Right atrium auricular region (tissue), 2 donors: Measurements from ENCODE around the gene KRT20. TPM values are rescaled to one million over a fixed set of nuclear protein-coding genes. Genes with fewer than 3 reads are reported as not detected.
"Not testable (repeated sequence)": the region's sequence is repeated elsewhere in the genome, so short reads cannot be mapped to it uniquely, and the experiment has no call there.

Experiments used
- DNase-seq: peaks from one replicate; pipeline ENCODE4 v3.0.0-alpha.2; 2019; ENCODE audit warnings: low spot score
- H3K27ac ChIP-seq, 2 donors: fragments of 200-600 bp; sonication (generic); 1 replicate in 1 of 2; 2 replicates in 1 of 2; pipeline ENCODE4 v1.5.1; 2016 to 2019
- H3K27me3 ChIP-seq, 2 donors: fragments of 200-600 bp; sonication (generic); one replicate each; pipeline versions ENCODE4 v1.5.1 to v1.6.0; 2017 to 2019
- H3K36me3 ChIP-seq: fragments of 200-600 bp; sonication (generic); one replicate; pipeline ENCODE4 v1.5.1; 2016
- H3K4me1 ChIP-seq, 2 donors: fragments of 200-600 bp; sonication (generic); one replicate each; pipeline versions ENCODE4 v1.5.1 to v1.6.0; 2017 to 2019
- H3K4me3 ChIP-seq, 2 donors: fragments of 200-600 bp; sonication (generic); 1 replicate in 1 of 2; 2 replicates in 1 of 2; pipeline ENCODE4 v1.5.1; 2017 to 2019; ENCODE audit warnings: mild to moderate bottlenecking in 1 of 2, moderate library complexity in 1 of 2
- H3K9me3 ChIP-seq, 2 donors: fragments of 200-600 bp; sonication (generic); one replicate each; pipeline ENCODE4 v1.5.1; 2019
- CTCF ChIP-seq, 2 donors: fragments of 200-600 bp; sonication (generic); IDR thresholded peaks; one replicate each; pipeline ENCODE4 v1.5.1; 2019; ENCODE audit warnings: antibody characterized with exemption in 2 of 2
- total RNA-seq, 2 donors: library from RNA; depleted of rRNA; stranded (reverse); fragments of >200 nt; gene quantifications; one replicate each; pipeline ENCODE4 v1.1.0, GENCODE V29; 2016

Gene KRT20
- total RNA-seq, 2 donors from 2014 or later = not detected

- Histone ChIP-seq H3K9me3 (no peaks in the 10 kb centered on the region), H3K36me3 (no peaks in the 10 kb centered on the region), H3K4me3 (no peak overlapping the region), H3K27me3 (no peaks in the 10 kb centered on the region), H3K4me1 (no peaks in the 10 kb centered on the region), H3K27ac (no peak overlapping the region)
- TF ChIP-seq CTCF (IDR thresholded peaks at IDR 0.05) = no peak
- DNase-seq = no peak
Observed at GRCh38 chr17:40921026-40921425, 36.0 kb upstream of the KRT20 start.

- not testable (repeated sequence) for H3K36me3 ChIP-seq, H3K4me3 ChIP-seq, DNase-seq, H3K27ac ChIP-seq, H3K27me3 ChIP-seq, H3K9me3 ChIP-seq, H3K4me1 ChIP-seq
Observed at GRCh38 chr17:40917116-40917515, 32.1 kb upstream of the KRT20 start.

GRCh38 chr17:40916366-40916765 lies 31.3 kb upstream of the KRT20 start:
- H3K9me3 ChIP-seq = no peaks in the 10 kb centered on the region

GRCh38 chr17:40915721-40916256 lies 30.7 kb upstream of the KRT20 start:
- H3K27me3 ChIP-seq = no peaks in the 10 kb centered on the region
- no peak overlapping the region for H3K4me3 ChIP-seq
- DNase-seq = no peak
- H3K36me3 ChIP-seq = no peaks in the 10 kb centered on the region
- no peaks in the 10 kb centered on the region for H3K9me3 ChIP-seq
- H3K27ac ChIP-seq = no peak overlapping the region
- TF ChIP-seq CTCF (IDR thresholded peaks at IDR 0.05) = no peak
- no peaks in the 10 kb centered on the region for H3K4me1 ChIP-seq

More at GRCh38 chr17:40916366-40916765, 31.3 kb upstream of the KRT20 start:
- TF ChIP-seq CTCF (IDR thresholded peaks at IDR 0.05) = no peak
- H3K27me3 ChIP-seq = no peaks in the 10 kb centered on the region
- DNase-seq = no peak
- H3K36me3 ChIP-seq = no peaks in the 10 kb centered on the region
- no peaks in the 10 kb centered on the region for H3K4me1 ChIP-seq
- no peak overlapping the region for H3K4me3 ChIP-seq
- H3K27ac ChIP-seq = no peak overlapping the region

- Histone ChIP-seq H3K4me3 (no peak overlapping the region), H3K27me3 (no peaks in the 10 kb centered on the region), H3K36me3 (no peaks in the 10 kb centered on the region), H3K27ac (no peak overlapping the region), H3K9me3 (no peaks in the 10 kb centered on the region), H3K4me1 (no peaks in the 10 kb centered on the region)
- TF ChIP-seq CTCF (IDR thresholded peaks at IDR 0.05) = no peak
- no peak for DNase-seq
Observed at GRCh38 chr17:40915199-40915661, 30.2 kb upstream of the KRT20 start.

- Histone ChIP-seq H3K27me3 (no peaks in the 10 kb centered on the region), H3K36me3 (no peaks in the 10 kb centered on the region), H3K4me3 (no peak overlapping the region), H3K27ac (no peak overlapping the region), H3K4me1 (peaks cover 0 to 5% of the 10 kb centered on the region in 2 donors), H3K9me3 (no peaks in the 10 kb centered on the region)
- DNase-seq = no peak
- TF ChIP-seq CTCF (IDR thresholded peaks at IDR 0.05) = no peak
Observed at GRCh38 chr17:40914075-40914855, 29.2 kb upstream of the KRT20 start.
